Neuron (in vitro differentiated cells): ENCODE data around the gene SLC34A3.
"Not testable (repeated sequence)": the region's sequence is repeated elsewhere in the genome, so short reads cannot be mapped to it uniquely, and the experiment has no call there.

Experiments used
- H2AFZ ChIP-seq: one replicate; pipeline ENCODE4 v1.6.1; 2013; ENCODE audit warnings: low read depth, mild to moderate bottlenecking, inconsistent platforms, low read length, moderate library complexity
- H3K27me3 ChIP-seq: one replicate; pipeline ENCODE4 v1.6.1; 2013; ENCODE audit warnings: low read length; ENCODE audit not compliant: insufficient read depth
- H3K36me3 ChIP-seq: one replicate; pipeline ENCODE4 v1.6.1; 2013; ENCODE audit warnings: low read length; ENCODE audit not compliant: insufficient read depth
- H3K4me1 ChIP-seq: one replicate; pipeline ENCODE4 v1.6.1; 2013; ENCODE audit warnings: low read length; ENCODE audit not compliant: insufficient read depth
- H3K4me3 ChIP-seq: 2 replicates; pipeline ENCODE4 v1.5.1; 2013; ENCODE audit warnings: mild to moderate bottlenecking, low read length, moderate library complexity
- H3K9me3 ChIP-seq: one replicate; pipeline ENCODE4 v1.6.1; 2013; ENCODE audit warnings: low read length

The SLC34A3 gene

DNA sequence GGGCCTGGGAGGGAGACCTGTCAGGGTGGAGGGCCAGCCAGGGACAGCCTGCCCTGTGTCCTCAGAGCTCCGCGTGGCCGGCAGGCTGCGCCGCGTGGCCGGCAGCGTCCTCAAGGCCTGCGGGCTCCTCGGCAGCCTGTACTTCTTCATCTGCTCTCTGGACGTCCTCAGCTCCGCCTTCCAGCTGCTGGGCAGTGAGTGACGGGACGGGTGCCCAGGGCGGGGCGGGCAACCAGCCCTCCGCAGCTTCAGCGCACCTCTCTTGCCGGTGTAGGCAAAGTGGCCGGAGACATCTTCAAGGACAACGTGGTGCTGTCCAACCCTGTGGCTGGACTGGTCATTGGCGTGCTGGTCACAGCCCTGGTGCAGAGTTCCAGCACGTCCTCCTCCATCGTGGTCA lies 1.8 kb downstream of the SLC34A3 start:
- no peak overlapping the region for H2AFZ ChIP-seq
- no peaks in the 10 kb centered on the region for H3K36me3 ChIP-seq
- no peak overlapping the region for H3K4me3 ChIP-seq
- H3K27me3 ChIP-seq = peaks cover 3% of the 10 kb centered on the region
- H3K9me3 ChIP-seq = no peaks in the 10 kb centered on the region
- peaks cover 10% of the 10 kb centered on the region for H3K4me1 ChIP-seq

DNA sequence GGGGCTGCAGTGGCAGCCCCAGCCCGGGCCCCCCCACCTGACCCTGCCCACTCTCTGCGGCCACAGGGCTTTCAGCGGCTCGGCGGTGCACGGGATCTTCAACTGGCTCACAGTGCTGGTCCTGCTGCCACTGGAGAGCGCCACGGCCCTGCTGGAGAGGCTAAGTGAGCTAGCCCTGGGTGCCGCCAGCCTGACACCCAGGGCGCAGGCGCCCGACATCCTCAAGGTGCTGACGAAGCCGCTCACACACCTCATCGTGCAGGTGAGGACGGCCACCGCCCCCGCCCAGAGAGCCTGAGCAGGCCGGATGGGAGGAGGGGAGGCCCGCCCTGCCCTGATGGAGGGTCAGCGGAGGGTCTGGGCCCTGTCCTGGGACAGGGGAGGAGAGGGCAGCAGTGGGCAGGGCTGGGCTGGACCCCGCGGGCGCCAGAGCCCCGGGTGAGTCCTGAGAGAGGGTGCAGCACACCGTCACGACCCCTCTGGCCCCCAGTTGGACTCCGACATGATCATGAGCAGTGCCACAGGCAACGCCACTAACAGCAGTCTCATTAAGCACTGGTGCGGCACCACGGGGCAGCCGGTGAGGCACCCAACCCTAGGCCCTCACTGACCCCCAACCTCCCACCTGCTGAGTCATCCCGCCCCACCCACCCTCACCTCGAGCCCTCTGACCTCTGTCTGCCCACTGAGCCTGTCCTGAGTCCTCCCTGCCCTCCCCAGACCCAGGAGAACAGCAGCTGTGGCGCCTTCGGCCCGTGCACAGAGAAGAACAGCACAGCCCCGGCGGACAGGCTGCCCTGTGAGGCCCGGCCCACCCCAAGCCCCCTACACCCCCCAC lies 2.7 kb downstream of the SLC34A3 start:
- Histone ChIP-seq H2AFZ (no peak overlapping the region), H3K36me3 (no peaks in the 10 kb centered on the region), H3K4me3 (no peak overlapping the region), H3K9me3 (no peaks in the 10 kb centered on the region), H3K4me1 (peaks cover 10% of the 10 kb centered on the region), H3K27me3 (peaks cover 3% of the 10 kb centered on the region)

DNA sequence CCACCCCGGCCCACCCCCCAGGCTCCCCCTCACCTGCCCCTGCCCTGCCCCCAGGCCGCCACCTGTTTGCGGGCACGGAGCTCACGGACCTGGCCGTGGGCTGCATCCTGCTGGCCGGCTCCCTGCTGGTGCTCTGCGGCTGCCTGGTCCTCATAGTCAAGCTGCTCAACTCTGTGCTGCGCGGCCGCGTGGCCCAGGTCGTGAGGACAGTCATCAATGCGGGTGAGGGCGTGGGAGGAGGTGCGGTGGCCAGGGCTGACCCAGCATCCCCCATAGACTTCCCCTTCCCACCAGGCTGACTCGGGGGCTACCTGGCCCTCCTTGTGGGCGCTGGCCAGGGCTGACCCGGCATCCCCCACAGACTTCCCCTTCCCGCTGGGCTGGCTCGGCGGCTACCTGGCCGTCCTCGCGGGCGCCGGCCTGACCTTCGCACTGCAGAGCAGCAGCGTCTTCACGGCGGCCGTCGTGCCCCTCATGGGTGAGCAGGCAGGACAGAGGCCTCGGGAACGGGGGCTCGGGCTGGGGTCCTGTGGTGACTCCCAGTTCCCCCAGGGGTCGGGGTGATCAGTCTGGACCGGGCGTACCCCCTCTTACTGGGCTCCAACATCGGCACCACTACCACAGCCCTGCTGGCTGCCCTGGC lies 3.5 kb downstream of the SLC34A3 start:
- Histone ChIP-seq H3K9me3 (no peaks in the 10 kb centered on the region), H2AFZ (no peak overlapping the region), H3K4me3 (no peak overlapping the region), H3K4me1 (peaks cover 14% of the 10 kb centered on the region), H3K36me3 (no peaks in the 10 kb centered on the region), H3K27me3 (peaks cover 3% of the 10 kb centered on the region)

DNA sequence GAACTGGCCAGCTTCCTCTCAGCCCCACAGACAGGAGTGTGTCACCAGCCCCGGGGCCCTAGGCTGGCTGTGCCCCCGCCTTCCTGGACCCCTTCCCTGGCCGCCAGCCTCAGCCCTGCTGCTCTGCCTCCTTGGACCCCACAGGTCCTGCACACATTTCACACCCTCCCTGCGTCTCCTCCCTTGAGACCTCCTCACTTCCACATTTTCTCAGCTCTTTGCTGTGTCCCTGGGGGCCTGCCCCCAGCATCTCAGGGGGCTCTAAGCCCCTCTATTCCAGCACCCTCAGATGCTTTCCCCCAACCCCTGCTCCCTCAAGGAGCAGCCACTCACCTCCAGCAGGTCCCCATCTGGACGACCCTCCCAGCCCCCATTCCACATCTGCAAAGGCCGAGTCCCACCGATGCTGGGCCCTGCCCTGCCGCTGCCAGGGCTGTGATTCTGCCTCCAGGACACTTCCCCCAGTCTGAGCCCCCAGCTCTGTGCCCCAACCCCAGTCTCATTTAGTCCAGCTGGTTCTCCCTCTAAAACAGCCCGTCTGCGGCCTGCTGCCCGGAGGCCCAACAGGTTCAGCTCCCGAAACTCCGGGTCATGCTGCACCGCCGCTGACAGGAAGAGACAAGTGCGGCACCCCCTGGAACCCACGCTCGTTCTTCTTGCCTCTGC lies 4.2 kb downstream of the SLC34A3 start:
- peaks cover 3% of the 10 kb centered on the region for H3K27me3 ChIP-seq
- no peak overlapping the region for H3K4me3 ChIP-seq
- no peaks in the 10 kb centered on the region for H3K36me3 ChIP-seq
- H2AFZ ChIP-seq = no peak overlapping the region
- peaks cover 14% of the 10 kb centered on the region for H3K4me1 ChIP-seq
- H3K9me3 ChIP-seq = no peaks in the 10 kb centered on the region

DNA sequence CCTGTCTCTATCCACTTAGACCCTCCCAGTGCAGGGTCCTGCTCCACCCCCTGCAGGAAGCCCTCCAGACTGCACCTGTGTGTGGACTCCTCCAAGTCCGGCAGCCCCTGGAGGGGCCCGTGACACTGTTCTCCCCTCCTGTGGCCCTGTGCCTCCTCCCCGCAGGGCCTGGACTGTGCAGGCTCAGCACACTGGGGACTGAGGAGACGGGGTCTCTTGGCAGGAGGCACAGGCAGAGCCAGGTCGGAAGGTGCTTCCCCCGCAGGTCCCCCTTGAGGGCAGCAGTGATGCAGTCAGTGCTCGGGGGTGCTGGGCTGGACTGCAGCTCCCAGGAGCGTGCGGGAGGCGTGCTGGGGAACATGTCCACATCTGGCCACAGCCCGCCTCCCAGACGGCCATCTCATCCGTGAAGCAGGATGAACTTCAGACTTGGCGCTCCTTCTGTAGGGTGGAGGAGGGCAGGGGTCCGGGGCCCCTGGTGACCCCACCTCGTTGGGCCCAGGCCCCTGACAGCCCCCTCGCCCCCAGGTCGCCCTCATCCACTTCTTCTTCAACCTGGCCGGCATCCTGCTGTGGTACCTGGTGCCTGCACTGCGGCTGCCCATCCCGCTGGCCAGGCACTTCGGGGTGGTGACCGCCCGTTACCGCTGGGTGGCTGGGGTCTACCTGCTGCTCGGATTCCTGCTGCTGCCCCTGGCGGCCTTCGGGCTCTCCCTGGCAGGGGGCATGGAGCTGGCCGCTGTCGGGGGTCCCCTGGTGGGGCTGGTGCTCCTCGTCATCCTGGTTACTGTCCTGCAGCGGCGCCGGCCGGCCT lies 4.9 kb downstream of the SLC34A3 start:
- H3K4me1 ChIP-seq = peaks cover 14% of the 10 kb centered on the region
- no peak overlapping the region for H3K4me3 ChIP-seq
- no peaks in the 10 kb centered on the region for H3K9me3 ChIP-seq
- H3K36me3 ChIP-seq = no peaks in the 10 kb centered on the region
- H3K27me3 ChIP-seq = peaks cover 3% of the 10 kb centered on the region
- H2AFZ ChIP-seq = no peak overlapping the region

DNA sequence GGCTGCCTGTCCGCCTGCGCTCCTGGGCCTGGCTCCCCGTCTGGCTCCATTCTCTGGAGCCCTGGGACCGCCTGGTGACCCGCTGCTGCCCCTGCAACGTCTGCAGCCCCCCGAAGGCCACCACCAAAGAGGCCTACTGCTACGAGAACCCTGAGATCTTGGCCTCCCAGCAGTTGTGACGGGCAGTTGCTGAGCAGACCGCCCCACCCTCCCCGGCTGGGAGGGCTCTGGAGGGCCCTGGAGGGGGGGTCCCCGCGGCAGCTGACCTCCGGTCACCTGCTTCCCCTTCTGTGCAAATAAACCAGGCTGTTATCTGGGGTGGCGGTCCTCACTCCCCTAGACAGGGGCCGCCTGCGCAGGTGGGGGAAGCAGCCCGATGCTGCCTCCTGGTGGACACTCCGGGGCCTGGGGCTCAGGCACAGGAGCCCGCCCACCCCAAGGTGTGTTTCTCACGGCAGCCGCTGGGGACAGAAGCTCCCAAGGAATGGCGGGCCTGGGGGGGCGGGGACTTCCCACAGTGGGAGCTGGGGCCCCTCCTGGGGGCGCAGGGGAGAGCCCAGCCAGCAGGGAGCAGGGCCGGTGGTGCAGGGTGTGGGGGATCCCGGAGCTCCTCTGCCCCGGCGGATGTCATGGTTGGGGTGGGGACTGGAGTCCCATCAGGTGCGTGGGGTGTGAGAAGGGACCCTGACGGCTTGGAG lies 5.7 kb downstream of the SLC34A3 start:
- no peak overlapping the region for H2AFZ ChIP-seq

DNA sequence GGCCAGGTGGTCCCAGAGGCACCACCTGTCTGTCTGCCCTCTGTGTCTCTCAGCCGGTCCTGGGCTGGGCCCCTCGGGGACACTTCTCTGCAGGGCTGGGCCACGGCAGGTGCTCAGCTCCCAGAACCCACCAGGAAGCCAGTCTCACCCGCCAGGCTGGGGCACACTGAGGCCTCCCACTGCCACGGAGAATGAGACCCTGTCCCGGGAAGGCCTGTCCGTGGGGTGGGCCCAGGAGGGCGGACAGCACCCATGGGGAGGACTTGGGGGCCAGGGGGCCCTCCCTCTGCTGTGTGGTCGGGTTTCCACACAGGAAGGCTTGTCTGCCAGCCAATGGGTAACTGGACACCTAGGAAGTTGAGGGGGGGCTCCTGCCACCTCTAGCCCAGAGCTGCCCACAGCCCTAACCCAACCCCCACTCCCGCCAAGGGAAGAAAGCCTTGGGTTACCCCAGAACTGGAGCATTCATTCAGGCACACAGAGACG lies 6.3 kb downstream of the SLC34A3 start:
- H3K27me3 ChIP-seq = no peaks in the 10 kb centered on the region
- no peaks in the 10 kb centered on the region for H3K9me3 ChIP-seq
- H2AFZ ChIP-seq = no peak overlapping the region
- H3K4me1 ChIP-seq = peaks cover 15% of the 10 kb centered on the region
- H3K36me3 ChIP-seq = peaks cover 3% of the 10 kb centered on the region
- H3K4me3 ChIP-seq = no peak overlapping the region

More for the DNA sequence above, 5.7 kb downstream of the SLC34A3 start:
- no peak overlapping the region for H3K4me3 ChIP-seq
- peaks cover 14% of the 10 kb centered on the region for H3K4me1 ChIP-seq
- no peaks in the 10 kb centered on the region for H3K27me3 ChIP-seq
- H3K36me3 ChIP-seq = no peaks in the 10 kb centered on the region
- no peaks in the 10 kb centered on the region for H3K9me3 ChIP-seq

DNA sequence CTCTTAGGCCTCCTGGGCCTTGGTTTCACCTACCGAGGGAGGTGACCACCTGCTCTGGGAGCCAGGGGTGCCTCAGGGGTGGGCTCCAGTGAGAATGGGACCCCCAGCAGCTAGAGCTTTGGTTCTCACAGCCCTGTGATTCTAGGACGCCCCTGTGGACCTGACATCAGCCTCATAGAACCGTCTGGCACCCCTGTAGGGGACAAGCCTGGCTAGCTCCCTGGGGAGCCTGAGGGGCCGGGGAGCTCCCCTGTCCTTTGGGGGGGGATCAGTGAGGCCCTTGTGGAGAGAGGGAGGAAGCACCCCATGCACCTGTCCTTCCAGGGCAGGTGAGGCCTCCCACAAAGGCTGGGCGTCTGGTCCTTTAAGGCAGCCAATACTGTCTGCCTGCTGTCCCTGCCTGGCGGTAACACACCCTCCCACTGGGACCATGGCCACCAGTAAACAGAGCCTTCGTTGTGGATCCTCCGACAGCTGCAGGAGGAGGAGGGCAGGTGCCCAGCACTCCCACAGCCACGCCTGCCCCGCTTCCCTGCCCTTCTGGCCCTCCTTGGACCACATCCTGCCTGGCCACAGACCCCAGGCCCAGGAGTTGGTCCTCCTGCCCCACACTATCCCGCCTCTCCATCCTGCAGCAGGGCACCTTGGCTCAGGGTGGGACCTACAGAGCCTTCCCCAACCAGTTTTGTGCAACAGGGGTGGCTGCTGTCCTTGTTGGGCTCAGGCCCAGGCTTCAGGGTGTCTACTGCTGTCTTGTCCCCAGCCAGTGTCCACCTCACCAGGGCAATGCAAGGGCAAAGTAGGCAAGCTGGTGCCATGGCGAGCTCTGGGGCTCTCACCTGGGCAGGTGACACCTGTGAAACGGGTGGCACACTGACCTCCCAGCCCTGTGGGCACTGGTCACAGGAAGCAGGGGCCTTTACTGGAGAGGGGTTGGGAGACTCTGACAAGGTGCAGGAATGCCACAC lies 7.3 kb downstream of the SLC34A3 start:
- Histone ChIP-seq H3K4me3 (no peak overlapping the region), H2AFZ (no peak overlapping the region), H3K9me3 (no peaks in the 10 kb centered on the region)

DNA sequence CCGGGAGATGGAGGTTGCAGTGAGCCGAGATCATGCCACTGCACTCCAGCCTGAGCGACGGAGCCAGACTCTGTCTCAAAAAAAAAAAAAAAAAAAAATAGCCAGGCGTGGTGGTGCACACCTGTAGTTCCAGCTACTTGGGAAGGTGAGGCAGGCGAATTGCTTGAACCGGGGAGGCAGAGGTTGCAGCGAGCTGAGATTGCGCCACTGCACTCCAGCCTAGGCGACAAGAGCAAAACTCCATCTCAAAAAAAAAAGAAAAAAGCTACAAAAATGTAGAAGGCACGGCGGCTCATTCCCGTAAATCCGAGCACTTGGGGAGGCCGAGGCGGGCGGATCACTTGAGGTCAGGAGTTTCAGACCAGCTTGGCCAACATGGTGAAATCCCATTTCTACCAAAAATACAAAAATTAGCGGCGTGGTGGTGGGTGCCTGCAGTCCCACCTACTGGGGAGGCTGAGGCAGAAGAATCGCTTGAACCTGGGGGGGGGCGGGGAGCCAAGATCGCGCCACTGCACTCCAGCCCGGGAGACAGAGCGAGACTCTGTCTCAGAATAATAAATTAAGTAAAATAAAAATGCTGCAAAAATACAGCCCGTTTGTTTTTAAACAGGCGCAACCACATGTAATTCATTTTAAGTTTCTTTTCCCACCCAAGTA lies 9.0 kb downstream of the SLC34A3 start:
- peak overlapping the region; percentile 53 for H2AFZ ChIP-seq
- H3K4me3 ChIP-seq = peak overlapping the region; percentile 65
- not testable (repeated sequence) for H3K9me3 ChIP-seq, H3K27me3 ChIP-seq
- peaks cover 23% of the 10 kb centered on the region for H3K36me3 ChIP-seq
- H3K4me1 ChIP-seq = peaks cover 25% of the 10 kb centered on the region

More for the DNA sequence above, 7.3 kb downstream of the SLC34A3 start:
- H3K4me1 ChIP-seq = peaks cover 26% of the 10 kb centered on the region
- H3K27me3 ChIP-seq = no peaks in the 10 kb centered on the region
- peaks cover 13% of the 10 kb centered on the region for H3K36me3 ChIP-seq

DNA sequence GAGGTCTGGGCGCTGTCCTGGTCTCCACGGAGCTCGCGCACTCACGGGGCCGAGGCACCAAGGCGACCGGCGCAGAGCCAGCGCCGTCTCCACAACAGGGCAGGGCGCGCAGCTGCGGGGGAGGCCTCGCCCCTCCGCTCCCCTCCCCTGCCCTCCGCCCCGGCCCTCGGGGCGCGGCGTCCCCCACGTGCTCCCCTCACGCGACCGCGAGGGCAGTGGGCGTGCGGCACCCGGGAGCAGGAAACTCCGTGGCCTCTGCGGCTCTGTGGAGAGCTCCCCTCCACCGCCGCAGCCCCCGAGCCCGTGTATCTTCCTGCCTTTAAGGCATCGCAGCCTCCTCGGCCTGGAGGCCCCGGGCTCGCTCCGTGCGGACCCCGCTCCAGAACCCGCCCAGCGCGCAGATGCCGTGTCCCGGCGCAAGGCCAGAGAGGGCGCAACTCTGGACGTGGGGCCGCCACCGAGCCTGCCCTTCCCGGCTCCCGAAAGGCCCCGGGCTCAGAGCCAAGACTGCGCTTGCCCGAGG lies 9.7 kb downstream of the SLC34A3 start:
- no peaks in the 10 kb centered on the region for H3K27me3 ChIP-seq
- H3K4me3 ChIP-seq = peak overlapping the region; percentile 65
- H3K36me3 ChIP-seq = peaks cover 23% of the 10 kb centered on the region
- H3K9me3 ChIP-seq = no peaks in the 10 kb centered on the region
- peak overlapping the region; percentile 53 for H2AFZ ChIP-seq
- H3K4me1 ChIP-seq = peaks cover 25% of the 10 kb centered on the region
